ENCODE data around the gene MTHFD1L. TPM values are rescaled to one million over a fixed set of nuclear protein-coding genes. Genes with fewer than 3 reads are reported as not detected.
"Not testable (repeated sequence)": the region's sequence is repeated elsewhere in the genome, so short reads cannot be mapped to it uniquely, and the experiment has no call there.

The MTHFD1L gene
- total and polyA plus RNA-seq, 2 donors from 2014 or later = 4.7 to 39.6 TPM

GRCh38 chr6:150857062-150857944 lies 8.2 kb upstream of the MTHFD1L start:
- Histone ChIP-seq H3K27ac (ENCODE audit: low read depth in 2 of 2, low read length in 2 of 2) (peak overlapping the region; percentile 65 to 87), H3K4me3 (ENCODE audit: low read length in 3 of 3) (no peak overlapping the region), H3K27me3 (ENCODE audit: control insufficient read depth, insufficient read depth, low read length) (no peaks in the 10 kb centered on the region), H3K4me1 (ENCODE audit: control insufficient read depth in 2 of 3, insufficient read depth in 2 of 3, low read depth in 1 of 3, low read length in 3 of 3) (peaks cover 3 to 10% (median 7%) of the 10 kb centered on the region in 3 donors), H3K9me3 (ENCODE audit: control insufficient read depth in 2 of 3, insufficient read depth in 1 of 3, low read length in 3 of 3) (no peaks in the 10 kb centered on the region), H3K9ac (ENCODE audit: low read length in 3 of 3) (peak overlapping the region in 1 of 3 donors; percentile 7), H3K36me3 (ENCODE audit: control insufficient read depth in 2 of 3, insufficient read depth in 3 of 3, low read length in 3 of 3) (no peaks in the 10 kb centered on the region)
- DNase-seq (peak in 3 of 5 donors; percentile 13 to 93 (median 71)), FAIRE-seq (peak; percentile 38)
- intact Hi-C loops (cut with DNase I) = no loop called here
- TF ChIP-seq CTCF (IDR thresholded peaks at IDR 0.05; ENCODE audit: borderline replicate concordance, extremely low read depth, insufficient read depth) = no peak

- TF ChIP-seq CTCF (IDR thresholded peaks at IDR 0.05; ENCODE audit: borderline replicate concordance, extremely low read depth, insufficient read depth) = no peak
- intact Hi-C loops (cut with DNase I) = no loop called here
- Histone ChIP-seq H3K36me3 (ENCODE audit: control insufficient read depth in 2 of 3, insufficient read depth in 3 of 3, low read length in 3 of 3) (no peaks in the 10 kb centered on the region), H3K4me3 (ENCODE audit: low read length in 3 of 3) (no peak overlapping the region), H3K9ac (ENCODE audit: low read length in 3 of 3) (no peak overlapping the region), H3K27ac (ENCODE audit: low read depth in 2 of 2, low read length in 2 of 2) (peak overlapping the region; percentile 36 to 87), H3K27me3 (ENCODE audit: control insufficient read depth, insufficient read depth, low read length) (no peaks in the 10 kb centered on the region), H3K9me3 (ENCODE audit: control insufficient read depth in 2 of 3, insufficient read depth in 1 of 3, low read length in 3 of 3) (no peaks in the 10 kb centered on the region), H3K4me1 (ENCODE audit: control insufficient read depth in 2 of 3, insufficient read depth in 2 of 3, low read depth in 1 of 3, low read length in 3 of 3) (peaks cover 3 to 10% (median 7%) of the 10 kb centered on the region in 3 donors)
- FAIRE-seq (no peak), DNase-seq (no peak)
These were observed 7.6 kb upstream of the MTHFD1L start for GRCh38 chr6:150857945-150858308.

- H3K27ac ChIP-seq (ENCODE audit: low read depth in 2 of 2, low read length in 2 of 2); H3K27me3 ChIP-seq (ENCODE audit: control insufficient read depth, insufficient read depth, low read length); H3K36me3 ChIP-seq (ENCODE audit: control insufficient read depth in 2 of 3, insufficient read depth in 3 of 3, low read length in 3 of 3); FAIRE-seq; H3K9ac ChIP-seq (ENCODE audit: low read length in 3 of 3); H3K4me1 ChIP-seq (ENCODE audit: control insufficient read depth in 2 of 3, insufficient read depth in 2 of 3, low read depth in 1 of 3, low read length in 3 of 3); intact Hi-C loops (cut with DNase I); H3K9me3 ChIP-seq (ENCODE audit: control insufficient read depth in 2 of 3, insufficient read depth in 1 of 3, low read length in 3 of 3); H3K4me3 ChIP-seq (ENCODE audit: low read length in 3 of 3): not testable (repeated sequence)
- DNase-seq = peak in 2 of 5 donors; percentile 16 to 43
These were observed 3.9 kb upstream of the MTHFD1L start for GRCh38 chr6:150861448-150862168.

Measured in kidney (tissue), 14 donors.